B cell (primary cell): ENCODE results near the gene FSTL3.

ENCODE experiments used
- EZH2 ChIP-seq: IDR thresholded peaks from 2 replicates; pipeline ENCODE4 v1.6.1; 2012; ENCODE audit warnings: borderline replicate concordance, low read depth, mild to moderate bottlenecking, moderate library complexity, low read length; ENCODE audit not compliant: insufficient read depth, poor library complexity, severe bottlenecking
- TF ChIP-seq, protein P1 (sequence below): fragments of 200-600 bp; IDR thresholded peaks from one replicate; pipeline ENCODE4 v1.8.0; 2022; ENCODE audit warnings: antibody characterized with exemption, mild to moderate bottlenecking

DNA sequence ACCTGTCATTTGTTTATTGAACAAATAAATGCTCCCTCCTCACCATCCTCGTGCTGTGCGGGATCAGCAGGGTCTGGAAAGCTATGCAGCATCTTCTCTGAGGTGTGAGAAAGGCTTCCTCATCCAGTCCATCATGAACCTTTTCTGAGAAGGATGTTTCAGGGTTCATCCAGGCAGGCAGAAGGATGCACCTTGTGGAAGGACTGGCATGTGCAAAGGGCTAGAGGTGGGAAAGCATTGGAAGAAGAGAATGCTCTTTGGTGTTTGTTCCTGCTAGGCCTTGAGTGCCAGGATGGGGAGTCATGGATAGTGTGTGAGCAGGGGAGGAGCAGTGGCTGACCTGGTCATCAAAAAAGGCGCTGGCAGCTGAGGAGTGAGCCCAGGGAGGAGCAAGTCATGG is 39.2 kb downstream of the FSTL3 start:
- TF ChIP-seq, protein P1, sequence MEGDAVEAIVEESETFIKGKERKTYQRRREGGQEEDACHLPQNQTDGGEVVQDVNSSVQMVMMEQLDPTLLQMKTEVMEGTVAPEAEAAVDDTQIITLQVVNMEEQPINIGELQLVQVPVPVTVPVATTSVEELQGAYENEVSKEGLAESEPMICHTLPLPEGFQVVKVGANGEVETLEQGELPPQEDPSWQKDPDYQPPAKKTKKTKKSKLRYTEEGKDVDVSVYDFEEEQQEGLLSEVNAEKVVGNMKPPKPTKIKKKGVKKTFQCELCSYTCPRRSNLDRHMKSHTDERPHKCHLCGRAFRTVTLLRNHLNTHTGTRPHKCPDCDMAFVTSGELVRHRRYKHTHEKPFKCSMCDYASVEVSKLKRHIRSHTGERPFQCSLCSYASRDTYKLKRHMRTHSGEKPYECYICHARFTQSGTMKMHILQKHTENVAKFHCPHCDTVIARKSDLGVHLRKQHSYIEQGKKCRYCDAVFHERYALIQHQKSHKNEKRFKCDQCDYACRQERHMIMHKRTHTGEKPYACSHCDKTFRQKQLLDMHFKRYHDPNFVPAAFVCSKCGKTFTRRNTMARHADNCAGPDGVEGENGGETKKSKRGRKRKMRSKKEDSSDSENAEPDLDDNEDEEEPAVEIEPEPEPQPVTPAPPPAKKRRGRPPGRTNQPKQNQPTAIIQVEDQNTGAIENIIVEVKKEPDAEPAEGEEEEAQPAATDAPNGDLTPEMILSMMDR = no peak
- TF ChIP-seq EZH2 = no peak
